Amniotic stem cell (primary cell): ENCODE measurements around the gene ZBTB7C.
"Not testable (repeated sequence)": the region's sequence is repeated elsewhere in the genome, so short reads cannot be mapped to it uniquely, and the experiment has no call there.

Experiments
- DNase-seq: peaks from one replicate; lab custom pipeline; 2025; lab: John Stamatoyannopoulos, UW

Gene ZBTB7C

GRCh38 chr18:48408727-48409590 lies at the start of gene ZBTB7C:
ZBTB7C (minus strand) TSS chr18:48409383.
- no peak for DNase-seq

GRCh38 chr18:48456838-48457237 lies 47.7 kb upstream of the ZBTB7C start:
- no peak for DNase-seq

GRCh38 chr18:48455555-48456478 lies 46.6 kb upstream of the ZBTB7C start:
- DNase-seq, result peak; percentile 12

- DNase-seq, result no peak
These were observed 45.1 kb upstream of the ZBTB7C start for GRCh38 chr18:48454261-48454757.

- DNase-seq, result no peak
These were observed 44.3 kb upstream of the ZBTB7C start for GRCh38 chr18:48453330-48454066.

- no peak for DNase-seq
These were observed 43.7 kb upstream of the ZBTB7C start for GRCh38 chr18:48452861-48453323.

- DNase-seq, result no peak
These were observed 41.5 kb upstream of the ZBTB7C start for GRCh38 chr18:48450685-48451084.

- peak; percentile 48 for DNase-seq
These were observed 37.5 kb upstream of the ZBTB7C start for GRCh38 chr18:48446582-48447225.

- peak; percentile 15 for DNase-seq
These were observed 36.4 kb upstream of the ZBTB7C start for GRCh38 chr18:48445540-48445939.

- DNase-seq, result no peak
These were observed 33.6 kb upstream of the ZBTB7C start for GRCh38 chr18:48442761-48443160.

GRCh38 chr18:48441405-48441881 lies 32.3 kb upstream of the ZBTB7C start:
- no peak for DNase-seq

GRCh38 chr18:48440924-48441323 lies 31.7 kb upstream of the ZBTB7C start:
- DNase-seq, result no peak

- DNase-seq, result no peak
These were observed 27.7 kb upstream of the ZBTB7C start for GRCh38 chr18:48436907-48437306.

- not testable (repeated sequence) for DNase-seq
These were observed 25.2 kb upstream of the ZBTB7C start for GRCh38 chr18:48434382-48434781.

- DNase-seq, result no peak
These were observed 24.4 kb upstream of the ZBTB7C start for GRCh38 chr18:48433541-48433940.

GRCh38 chr18:48430150-48430549 lies 21.0 kb upstream of the ZBTB7C start:
- no peak for DNase-seq

- no peak for DNase-seq
These were observed 19.4 kb upstream of the ZBTB7C start for GRCh38 chr18:48428475-48429177.

- no peak for DNase-seq
These were observed 13.8 kb upstream of the ZBTB7C start for GRCh38 chr18:48422947-48423378.

GRCh38 chr18:48419277-48420022 lies 10.3 kb upstream of the ZBTB7C start:
- DNase-seq, result no peak
